RWPE2 (cell line): ENCODE results near the gene CLIP1.
"Not testable (repeated sequence)": the region's sequence is repeated elsewhere in the genome, so short reads cannot be mapped to it uniquely, and the experiment has no call there.

Experiments used
- ATAC-seq: fragments of 200-7000 bp; cut with Tn5 transposase; 3 replicates; pipeline ENCODE4 v1.9.1; 2021; ENCODE audit warnings: low read depth
- DNase-seq: peaks from one replicate; pipeline ENCODE4 v3.0.0-alpha.2; 2020; ENCODE audit warnings: low spot score
- H3K27ac ChIP-seq: fragments of 450-650 bp; 2 replicates; pipeline ENCODE4 v1.5.1; 2017; ENCODE audit warnings: mild to moderate bottlenecking; ENCODE audit not compliant: poor library complexity, severe bottlenecking
- H3K27me3 ChIP-seq: fragments of 250-450 bp; sonication (Bioruptor Pico); 2 replicates; pipeline ENCODE4 v1.5.1; 2021; ENCODE audit warnings: mild to moderate bottlenecking, moderate library complexity; ENCODE audit not compliant: insufficient read depth, poor library complexity, severe bottlenecking
- H3K36me3 ChIP-seq: fragments of 250-450 bp; sonication (Bioruptor Pico); 2 replicates; pipeline ENCODE4 v1.5.1; 2020; ENCODE audit warnings: low read depth, mild to moderate bottlenecking, moderate library complexity
- H3K4me1 ChIP-seq: fragments of 250-450 bp; sonication (Bioruptor Pico); 2 replicates; pipeline ENCODE4 v1.5.1; 2021; ENCODE audit warnings: mild to moderate bottlenecking, moderate library complexity; ENCODE audit not compliant: insufficient read depth, poor library complexity, severe bottlenecking
- H3K4me3 ChIP-seq: fragments of 250-450 bp; sonication (Bioruptor Pico); 2 replicates; pipeline ENCODE4 v1.5.1; 2021; ENCODE audit warnings: mild to moderate bottlenecking, moderate library complexity; ENCODE audit not compliant: severe bottlenecking
- H3K9me3 ChIP-seq: fragments of 250-450 bp; sonication (Bioruptor Pico); 2 replicates; pipeline ENCODE4 v1.5.1; 2021; ENCODE audit warnings: mild to moderate bottlenecking, moderate library complexity; ENCODE audit not compliant: severe bottlenecking
- CTCF ChIP-seq: fragments of 450-650 bp; IDR thresholded peaks from one replicate; pipeline ENCODE4 v1.5.1; 2017; ENCODE audit warnings: mild to moderate bottlenecking, moderate library complexity; ENCODE audit not compliant: poor library complexity, severe bottlenecking

The CLIP1 gene

GRCh38 chr12:122422730-122423257 lies 325 bp upstream of the CLIP1 start:
- DNase-seq (no peak), ATAC-seq (peak; percentile 32)
- Histone ChIP-seq H3K36me3 (no peaks in the 10 kb centered on the region), H3K27ac (peak overlapping the region; percentile 88), H3K4me1 (no peaks in the 10 kb centered on the region), H3K27me3 (no peaks in the 10 kb centered on the region), H3K9me3 (no peaks in the 10 kb centered on the region), H3K4me3 (peak overlapping the region; percentile 100)
- no peak for TF ChIP-seq CTCF

GRCh38 chr12:122421187-122421820 lies 1.2 kb downstream of the CLIP1 start:
- no peaks in the 10 kb centered on the region for H3K27me3 ChIP-seq
- peak; percentile 39 for ATAC-seq
- H3K9me3 ChIP-seq: no peaks in the 10 kb centered on the region
- peak overlapping the region; percentile 88 for H3K27ac ChIP-seq
- peaks cover 8% of the 10 kb centered on the region; the same call in 1 of the 2 replicates for H3K36me3 ChIP-seq
- no peak for DNase-seq
- H3K4me3 ChIP-seq: peak overlapping the region; percentile 100
- no peaks in the 10 kb centered on the region for H3K4me1 ChIP-seq
- TF ChIP-seq CTCF: no peak

- H3K27ac ChIP-seq: peak overlapping the region; percentile 88
Observed at GRCh38 chr12:122420471-122421162, 1.9 kb downstream of the CLIP1 start.

GRCh38 chr12:122419094-122419493 lies 3.4 kb downstream of the CLIP1 start:
- H3K4me3 ChIP-seq, DNase-seq, H3K27me3 ChIP-seq, H3K9me3 ChIP-seq, ATAC-seq, H3K4me1 ChIP-seq, H3K27ac ChIP-seq: not testable (repeated sequence)
- H3K36me3 ChIP-seq: peaks cover 18% of the 10 kb centered on the region

More at GRCh38 chr12:122420471-122421162, 1.9 kb downstream of the CLIP1 start:
- Histone ChIP-seq H3K9me3 (no peaks in the 10 kb centered on the region), H3K36me3 (peaks cover 12% of the 10 kb centered on the region; the same call in 1 of the 2 replicates), H3K4me1 (no peaks in the 10 kb centered on the region), H3K27me3 (no peaks in the 10 kb centered on the region), H3K4me3 (peak overlapping the region; percentile 100)
- DNase-seq: no peak
- ATAC-seq: no peak
- TF ChIP-seq CTCF: no peak

GRCh38 chr12:122415665-122416064 lies 6.8 kb downstream of the CLIP1 start:
- peaks cover 34% of the 10 kb centered on the region for H3K36me3 ChIP-seq
- DNase-seq, H3K27ac ChIP-seq, H3K4me3 ChIP-seq, H3K9me3 ChIP-seq, ATAC-seq, H3K27me3 ChIP-seq, H3K4me1 ChIP-seq: not testable (repeated sequence)
